GM12878 (cell line): ENCODE measurements around the gene CREB5. TPM values are rescaled to one million over a fixed set of nuclear protein-coding genes. Genes with fewer than 3 reads are reported as not detected.

Experiments
- ATAC-seq: fragments of 200-7000 bp; cut with Tn5 transposase; 3 replicates; pipeline ENCODE4 v1.9.1; 2020; ENCODE audit warnings: mild to moderate bottlenecking, moderate library complexity
- BruUV-seq: library from RNA; stranded (reverse); fragments of 400-500 nt; replicated peaks from 2 replicates; lab custom pipeline; 2021; lab: Mats Ljungman, UMichigan
- CTCF ChIA-PET: fragments of 300-600 bp; sonication (Branson Sonifier 250); formaldehyde crosslinking; extraction: SDS; loops from one replicate; lab custom pipeline; 2021; ENCODE audit warnings: inconsistent platforms; lab: Yijun Ruan, JAX
- POLR2A ChIA-PET: fragments of 350-600 bp; formaldehyde crosslinking; extraction: SDS; loops from one replicate; lab custom pipeline; 2021; ENCODE audit warnings: inconsistent platforms; lab: Charles Lee
- RAD21 ChIA-PET: fragments of 300-600 bp; sonication (Branson Sonifier 250); formaldehyde crosslinking; loops from one replicate; lab custom pipeline; 2023; ENCODE audit warnings: antibody characterized with exemption; ENCODE audit not compliant: unreplicated experiment; lab: Charles Lee
- SMC1A ChIA-PET: fragments of 300-600 bp; sonication (Branson Sonifier 250); formaldehyde crosslinking; loops from one replicate; lab custom pipeline; 2023; ENCODE audit not compliant: unreplicated experiment, uncharacterized antibody; lab: Charles Lee
- DNase-seq: peaks from one replicate; pipeline ENCODE4 v3.0.0-alpha.2; 2011; ENCODE audit warnings: low read depth, low spot score
- FAIRE-seq: peaks from 3 replicates; lab custom pipeline; 2011; peaks lifted over from hg19 to GRCh38; lab: Jason Lieb, UNC
- H2AFZ ChIP-seq: 2 replicates; pipeline ENCODE4 v1.6.0; 2011; ENCODE audit warnings: low read depth, low read length, control low read depth; ENCODE audit not compliant: control insufficient read depth
- H3K27ac ChIP-seq: 2 replicates; pipeline ENCODE4 v1.5.1; 2011; ENCODE audit warnings: control low read depth; ENCODE audit not compliant: control insufficient read depth, insufficient read depth
- H3K27me3 ChIP-seq, 2 experiments: replicated peaks in 1 of 2; 2 replicates each; pipeline versions ENCODE4 v1.6.0 to v1.6.1; 2011; ENCODE audit warnings: low read length in 1 of 2; ENCODE audit not compliant: control insufficient read depth in 2 of 2, insufficient read depth in 2 of 2
- H3K36me3 ChIP-seq, 2 experiments: 2 replicates each; pipeline ENCODE4 v1.5.1; 2011; ENCODE audit warnings: low read length in 1 of 2; ENCODE audit not compliant: control insufficient read depth in 2 of 2, insufficient read depth in 2 of 2
- H3K4me1 ChIP-seq: 2 replicates; pipeline ENCODE4 v1.6.1; 2011; ENCODE audit warnings: mild to moderate bottlenecking, low read length, moderate library complexity, mixed read lengths; ENCODE audit not compliant: control insufficient read depth, insufficient read depth
- H3K4me2 ChIP-seq: 2 replicates; pipeline ENCODE4 v1.6.0; 2011; ENCODE audit warnings: control low read depth; ENCODE audit not compliant: control insufficient read depth, insufficient read depth
- H3K4me3 ChIP-seq: fragments of 200-600 bp; sonication (generic); 2 replicates; pipeline ENCODE4 v1.5.1; 2016
- H3K79me2 ChIP-seq: 2 replicates; pipeline ENCODE4 v1.6.0; 2011; ENCODE audit warnings: low read length; ENCODE audit not compliant: control insufficient read depth, insufficient read depth
- H3K9ac ChIP-seq: 2 replicates; pipeline ENCODE4 v1.8.0; 2011; ENCODE audit warnings: low read length, control low read depth, mixed read lengths; ENCODE audit not compliant: control insufficient read depth, insufficient read depth
- H3K9me3 ChIP-seq: replicated peaks from 3 replicates; pipeline ENCODE4 v1.5.1; 2011; ENCODE audit warnings: mild to moderate bottlenecking, low read length; ENCODE audit not compliant: control insufficient read depth, insufficient read depth
- H4K20me1 ChIP-seq: 2 replicates; pipeline ENCODE4 v1.6.0; 2011; ENCODE audit not compliant: control insufficient read depth, insufficient read depth
- BACH1 ChIP-seq: fragments of 450-650 bp; IDR thresholded peaks from 2 replicates; pipeline ENCODE4 v1.6.1; 2017; ENCODE audit warnings: mild to moderate bottlenecking, borderline replicate concordance
- BCL3 ChIP-seq: IDR thresholded peaks from 2 replicates; pipeline ENCODE4 v1.6.1; 2011; ENCODE audit warnings: borderline replicate concordance, low read depth, mild to moderate bottlenecking, moderate library complexity, low read length; ENCODE audit not compliant: insufficient read depth, poor library complexity, severe bottlenecking
- BMI1 ChIP-seq: fragments of 450-650 bp; IDR thresholded peaks from 2 replicates; pipeline ENCODE4 v1.6.1; 2016; ENCODE audit warnings: mild to moderate bottlenecking, moderate library complexity, borderline replicate concordance
- HSF1 ChIP-seq: fragments of 150-350 bp; IDR thresholded peaks from 2 replicates; pipeline ENCODE4 v1.6.1; 2014; ENCODE audit warnings: mild to moderate bottlenecking, low read depth, low read length
- IRF4 ChIP-seq: IDR thresholded peaks from 2 replicates; pipeline ENCODE4 v1.6.1; 2011; ENCODE audit warnings: low read depth, low read length
- MEF2B ChIP-seq: fragments of 450-650 bp; IDR thresholded peaks from 2 replicates; pipeline ENCODE4 v1.6.1; 2018; ENCODE audit warnings: mild to moderate bottlenecking, moderate library complexity; ENCODE audit not compliant: partially characterized antibody, poor library complexity, severe bottlenecking
- MTA2 ChIP-seq: fragments of 450-650 bp; IDR thresholded peaks from 2 replicates; pipeline ENCODE4 v1.6.1; 2016; ENCODE audit warnings: low read depth, mild to moderate bottlenecking, moderate library complexity
- NR2F1 ChIP-seq: fragments of 450-650 bp; conservative IDR thresholded peaks from 2 replicates; pipeline ENCODE4 v1.6.1; 2017; ENCODE audit warnings: mild to moderate bottlenecking
- PML ChIP-seq: IDR thresholded peaks from 2 replicates; pipeline ENCODE4 v1.6.1; 2012; ENCODE audit warnings: low read length, inconsistent platforms
- SIN3A ChIP-seq: IDR thresholded peaks from 2 replicates; pipeline ENCODE4 v1.6.1; 2012; ENCODE audit warnings: low read depth, low read length, improper control_type of control experiment
- SMAD5 ChIP-seq: IDR thresholded peaks from 2 replicates; pipeline ENCODE4 v1.6.1; 2016; ENCODE audit warnings: antibody characterized with exemption, low read depth
- WGBS: methylation state at CpG from one replicate; pipeline ENCODE4 v1.1.6; 2016; ENCODE audit warnings: low lambda C conversion rate; ENCODE audit not compliant: insufficient replicate concordance, insufficient coverage; ENCODE audit errors: missing lambda C conversion rate; 5-methylcytosine and 5-hydroxymethylcytosine counted together
- in situ Hi-C: fragments of 300-500 bp; cut with MboI; formaldehyde crosslinking; loops from 9 replicates; pipeline ENCODE4 v1.14.3; 2018; ENCODE audit warnings: mixed read lengths
- intact Hi-C: fragments of 100-400 bp; cut with micrococcal nuclease; formaldehyde crosslinking; loops from one replicate; pipeline ENCODE4 v1.14.2; 2022; ENCODE audit not compliant: unreplicated experiment
- polyA plus RNA-seq, 11 experiments: library from polyadenylated mRNA; depleted of rRNA in 4 of 11; unstranded in 6 of 11; stranded (reverse) in 5 of 11; fragments of >200 nt; fragmentation: Nextera tagmentation in 4 of 11; fragmentation: Illumina TruSeq in 1 of 11; extraction: Ambion mirVana in 4 of 11; extraction: Trizol in 1 of 11; gene quantifications; 1 replicate in 1 of 11; 2 replicates in 10 of 11; pipeline versions ENCODE4 v1.2.1 to v1.2.3, GENCODE V29; 2011 to 2016; ENCODE audit warnings: inconsistent platforms in 2 of 11, missing spikeins in 2 of 11, low read depth in 1 of 11
- total RNA-seq, 4 experiments: library from RNA; depleted of rRNA in 3 of 4; stranded (reverse); fragments of >200 nt in 3 of 4; fragmentation: Illumina TruSeq in 1 of 4; extraction: Trizol in 1 of 4; gene quantifications; 2 replicates each; pipeline versions ENCODE4 v1.2.1 to v1.2.3, GENCODE V29; 2013 to 2021

Gene CREB5
- total and polyA plus RNA-seq, 10 of the 15 experiments (the other 5 are each of a cell fraction or from before 2014, with no cell fraction given), result 12.9 to 74.1 (median 53.0) TPM

GRCh38 chr7:28629216-28629842, 217.0 kb downstream of the CREB5 start:
- Histone ChIP-seq H3K4me1 (no peaks in the 10 kb centered on the region), H3K27ac (no peak overlapping the region), H3K4me2 (no peak overlapping the region), H4K20me1 (no peaks in the 10 kb centered on the region), H3K4me3 (no peak overlapping the region), H3K79me2 (no peaks in the 10 kb centered on the region), H3K27me3 (no peaks in the 10 kb centered on the region), H3K36me3 (peaks cover 0 to 4% of the 10 kb centered on the region in 2 experiments; a peak in 2 of 4 replicates), H2AFZ (no peak overlapping the region), H3K9ac (no peak overlapping the region), H3K9me3 (no peaks in the 10 kb centered on the region)
- ChIA-PET RAD21 (interaction anchor here (1.5 kb wide), 2 partner anchors 14 to 218 kb away, joined by 3 read pairs; no protein-coding TSS in a partner anchor), CTCF (interaction anchor here (0.7 to 1.7 kb wide), 2 partner anchors 57 to 239 kb away, joined by 4 to 5 read pairs; no protein-coding TSS in a partner anchor), POLR2A (no interaction called here), SMC1A (interaction anchor here (1.1 to 1.3 kb wide), 2 partner anchors 239 to 241 kb away, joined by 3 read pairs; no protein-coding TSS in a partner anchor)
- intact Hi-C loops (loop anchor here (5.0 kb wide), 1 partner anchor 332 kb away; no protein-coding TSS in a partner anchor), in situ Hi-C loops (loop anchor here (10.0 kb wide), 1 partner anchor 235 kb away; no protein-coding TSS in a partner anchor)
- no peak for DNase-seq
- 63% methylated on average over 4 of the region's 4 CpGs for WGBS
- FAIRE-seq, result no peak
- no peak for ATAC-seq
- BruUV-seq, result no TSS peak
- TF ChIP-seq MTA2, result no peak
- TF ChIP-seq PML, result no peak
- TF ChIP-seq BCL3, result no peak
- TF ChIP-seq NR2F1, result no peak
- no peak for TF ChIP-seq MEF2B
- TF ChIP-seq HSF1, result no peak
- no peak for TF ChIP-seq BACH1
- no peak for TF ChIP-seq BMI1
- no peak for TF ChIP-seq IRF4
- TF ChIP-seq SMAD5, result no peak
- TF ChIP-seq SIN3A, result no peak
